Measurements from ENCODE around the gene NELFB. TPM values are rescaled to one million over a fixed set of nuclear protein-coding genes. Genes with fewer than 3 reads are reported as not detected.
A peak's percentile ranks its signal among the peaks of the same experiment; 100 is the strongest.

NELFB gene
- total and polyA plus RNA-seq, 9 of the 15 experiments (the other 6 are each of a cell fraction or from before 2014, with no cell fraction given) = 0.24 to 84.0 (median 29.7) TPM

DNA sequence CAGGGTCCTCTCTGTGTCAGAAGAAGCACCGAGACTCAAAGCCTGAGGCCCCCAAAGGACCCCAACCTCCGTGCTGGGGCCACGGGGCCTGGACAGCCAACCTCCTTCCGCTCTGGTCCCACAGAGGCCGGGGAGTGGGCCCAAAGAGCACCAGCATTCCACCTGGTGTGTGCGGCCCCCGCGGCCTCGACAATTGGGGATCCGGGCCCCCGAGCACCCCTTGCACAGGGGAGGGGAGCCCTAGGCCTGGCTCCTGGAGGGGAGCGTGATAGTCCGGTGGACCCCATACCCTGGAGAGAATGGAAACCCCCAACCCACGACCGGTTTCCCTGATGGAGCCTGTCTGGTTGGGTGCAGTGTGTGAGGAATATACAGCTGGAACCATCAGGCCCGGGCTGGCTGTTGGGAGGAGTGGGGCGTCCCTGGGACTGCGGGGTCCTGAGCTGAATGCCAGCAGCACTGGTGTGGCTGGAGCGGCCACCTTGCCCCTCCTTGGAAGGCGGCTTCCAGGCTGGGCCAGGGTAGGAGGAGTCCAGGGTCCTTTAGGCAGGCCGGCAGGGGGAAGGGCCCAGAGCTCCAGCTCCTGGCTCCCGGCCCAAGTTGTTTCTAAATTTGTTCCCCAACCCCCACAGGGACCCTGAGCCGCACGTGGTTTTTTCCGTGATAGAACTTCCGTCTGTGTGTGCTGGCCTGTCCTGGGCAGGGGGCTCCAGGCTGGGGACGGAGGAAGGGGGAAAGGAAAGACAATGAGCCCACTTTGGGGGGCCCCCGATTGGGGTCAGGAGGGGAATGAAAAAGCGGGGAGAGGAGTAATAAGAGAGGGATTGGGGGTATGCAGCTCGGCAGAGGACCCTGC, 21.6 kb downstream of the NELFB start:
- H3K27ac ChIP-seq (ENCODE audit: extremely low read depth, low read depth, low read length) = peak overlapping the region; percentile 98
- peaks cover 51% of the 10 kb centered on the region; the same call in 1 of the 3 replicates for H3K36me3 ChIP-seq (ENCODE audit: control insufficient read depth, insufficient read depth, low read length)
- 15% methylated on average over 19 of the region's 30 CpGs for WGBS (ENCODE audit: insufficient coverage, low coverage, missing lambda C conversion rate)
- H3K4me3 ChIP-seq = peak overlapping the region; percentile 88
- peaks cover 37% of the 10 kb centered on the region for H3K79me2 ChIP-seq (ENCODE audit: control insufficient read depth, insufficient read depth, low read length)
- peak; percentile 95 for FAIRE-seq
- peak overlapping the region; percentile 91 to 92 for H3K9ac ChIP-seq (ENCODE audit: insufficient read depth in 1 of 2, low read depth in 2 of 2, low read length in 2 of 2)
- no peaks in the 10 kb centered on the region for H3K9me3 ChIP-seq (replicated peaks; ENCODE audit: control insufficient read depth, insufficient read depth, low read depth, low read length)
- intact Hi-C loops (cut with micrococcal nuclease) (loop anchor here (1.0 to 2.0 kb wide), 2 partner anchors 22 to 35 kb away; partner anchors contain the start of genes NELFB and TUBB4B), in situ Hi-C loops (cut with MboI) (no loop called here)
- ChIA-PET CTCF (ENCODE audit: low intra/inter-chr PET ratio) (interaction anchor here (1.0 to 2.3 kb wide), 2 partner anchors 18 to 168 kb away, joined by 4 to 8 read pairs; no protein-coding TSS in a partner anchor), POLR2A (interaction anchor here (0.5 to 2.6 kb wide), 15 partner anchors 10 to 277 kb away, joined by 3 to 23 read pairs (median 3); partner anchors contain the start of genes LRRC26, MRPL41, NELFB and TUBB4B)
- peaks cover 17 to 97% of the 10 kb centered on the region in 2 experiments for H3K4me1 ChIP-seq (replicated peaks in 1 of 2; ENCODE audit: control insufficient read depth in 2 of 2, insufficient read depth in 2 of 2, low read length in 2 of 2)
- peak; percentile 77 to 93 (median 84) for DNase-seq (ENCODE audit: extremely low read depth in 1 of 4, low spot score in 3 of 4)
- H3K9me1 ChIP-seq (ENCODE audit: control insufficient read depth, insufficient read depth, low read length) = no peaks in the 10 kb centered on the region
- H2AFZ ChIP-seq (ENCODE audit: low read depth, low read length) = peak overlapping the region; percentile 88
- H4K20me1 ChIP-seq (replicated peaks; ENCODE audit: control insufficient read depth, insufficient read depth, low read length) = no peaks in the 10 kb centered on the region
- H3K4me2 ChIP-seq (ENCODE audit: insufficient read depth, low read length) = peak overlapping the region; percentile 82
- ATAC-seq = peak; percentile 73
- no peaks in the 10 kb centered on the region for H3K27me3 ChIP-seq (ENCODE audit: control insufficient read depth in 2 of 2, insufficient read depth in 2 of 2, low read length in 2 of 2)
- TSS peak; percentile 81 for BruUV-seq (replicated peaks)
- TF ChIP-seq SRSF1 (IDR thresholded peaks at IDR 0.05; ENCODE audit: low read depth, low read length) = no peak
- no peak for TF ChIP-seq NR2F6 (CRISPR knock-in tag; IDR thresholded peaks at IDR 0.05)
- no peak for TF ChIP-seq E2F3 (CRISPR knock-in tag; IDR thresholded peaks at IDR 0.05)
- no peak for TF ChIP-seq ZBTB1 (CRISPR knock-in tag; IDR thresholded peaks at IDR 0.05; ENCODE audit: borderline replicate concordance, low read depth)
- TF ChIP-seq, protein P1, sequence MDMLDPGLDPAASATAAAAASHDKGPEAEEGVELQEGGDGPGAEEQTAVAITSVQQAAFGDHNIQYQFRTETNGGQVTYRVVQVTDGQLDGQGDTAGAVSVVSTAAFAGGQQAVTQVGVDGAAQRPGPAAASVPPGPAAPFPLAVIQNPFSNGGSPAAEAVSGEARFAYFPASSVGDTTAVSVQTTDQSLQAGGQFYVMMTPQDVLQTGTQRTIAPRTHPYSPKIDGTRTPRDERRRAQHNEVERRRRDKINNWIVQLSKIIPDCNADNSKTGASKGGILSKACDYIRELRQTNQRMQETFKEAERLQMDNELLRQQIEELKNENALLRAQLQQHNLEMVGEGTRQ (CRISPR knock-in tag; IDR thresholded peaks at IDR 0.05) = peak; percentile 70
- TF ChIP-seq TCF7L2 (IDR thresholded peaks at IDR 0.05; ENCODE audit: low read depth, low read length) = no peak
- TF ChIP-seq POU5F1 (IDR thresholded peaks at IDR 0.05; ENCODE audit: borderline replicate concordance, low read depth, low read length, partially characterized antibody) = no peak
- no peak for TF ChIP-seq HLTF (IDR thresholded peaks at IDR 0.05)
- TF ChIP-seq ELF2 (CRISPR knock-in tag; IDR thresholded peaks at IDR 0.05) = peak; percentile 33; the same call in 1 of the 2 replicates
- no peak for TF ChIP-seq NELFE (IDR thresholded peaks at IDR 0.05; ENCODE audit: insufficient read depth, insufficient read length)
- no peak for TF ChIP-seq ZNF121 (CRISPR knock-in tag; conservative IDR thresholded peaks at IDR 0.05)
- no peak for TF ChIP-seq ZNF134 (CRISPR knock-in tag; conservative IDR thresholded peaks at IDR 0.05)
- no peak for TF ChIP-seq CBX8 (IDR thresholded peaks at IDR 0.05; ENCODE audit: borderline replicate concordance, extremely low read depth, low read depth, low read length, poor library complexity, severe bottlenecking)
- TF ChIP-seq GTF2F1 (IDR thresholded peaks at IDR 0.05; ENCODE audit: low read depth, low read length) = no peak
- no peak for TF ChIP-seq TGIF2 (CRISPR knock-in tag; IDR thresholded peaks at IDR 0.05)
- no peak for TF ChIP-seq KLF10 (CRISPR knock-in tag; IDR thresholded peaks at IDR 0.05)
- TF ChIP-seq, protein P2, sequence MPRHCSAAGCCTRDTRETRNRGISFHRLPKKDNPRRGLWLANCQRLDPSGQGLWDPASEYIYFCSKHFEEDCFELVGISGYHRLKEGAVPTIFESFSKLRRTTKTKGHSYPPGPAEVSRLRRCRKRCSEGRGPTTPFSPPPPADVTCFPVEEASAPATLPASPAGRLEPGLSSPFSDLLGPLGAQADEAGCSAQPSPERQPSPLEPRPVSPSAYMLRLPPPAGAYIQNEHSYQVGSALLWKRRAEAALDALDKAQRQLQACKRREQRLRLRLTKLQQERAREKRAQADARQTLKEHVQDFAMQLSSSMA (CRISPR knock-in tag; IDR thresholded peaks at IDR 0.05) = no peak
